ENCODE results near the gene PRKACB.

Gene PRKACB

GRCh38 chr1:84266748-84267147, 122.7 kb downstream of the PRKACB start:
- no peak for DNase-seq (ENCODE audit: low spot score)
- in situ Hi-C loops (cut with MboI; ENCODE audit: low pct_unique_long_range_greater_than_20kb, low sequenced_read_pairs, unreplicated experiment), result no loop called here
- no peak for TF ChIP-seq CTCF (IDR thresholded peaks at IDR 0.05; ENCODE audit: extremely low read depth, insufficient read depth, missing control alignments)

- TF ChIP-seq CTCF (IDR thresholded peaks at IDR 0.05; ENCODE audit: extremely low read depth, insufficient read depth, missing control alignments), result no peak
- DNase-seq (ENCODE audit: low spot score), result no peak
- in situ Hi-C loops (cut with MboI; ENCODE audit: low pct_unique_long_range_greater_than_20kb, low sequenced_read_pairs, unreplicated experiment), result no loop called here
These were observed 123.4 kb downstream of the PRKACB start for GRCh38 chr1:84267476-84267875.

- DNase-seq (ENCODE audit: low spot score), result no peak
- in situ Hi-C loops (cut with MboI; ENCODE audit: low pct_unique_long_range_greater_than_20kb, low sequenced_read_pairs, unreplicated experiment), result no loop called here
- TF ChIP-seq CTCF (IDR thresholded peaks at IDR 0.05; ENCODE audit: extremely low read depth, insufficient read depth, missing control alignments), result no peak
These were observed 124.3 kb downstream of the PRKACB start for GRCh38 chr1:84268346-84268745.

GRCh38 chr1:84269306-84269705, 125.2 kb downstream of the PRKACB start:
- DNase-seq (ENCODE audit: low spot score), result no peak
- no peak for TF ChIP-seq CTCF (IDR thresholded peaks at IDR 0.05; ENCODE audit: extremely low read depth, insufficient read depth, missing control alignments)
- in situ Hi-C loops (cut with MboI; ENCODE audit: low pct_unique_long_range_greater_than_20kb, low sequenced_read_pairs, unreplicated experiment), result no loop called here

- peak; percentile 53 for DNase-seq (ENCODE audit: low spot score)
- in situ Hi-C loops (cut with MboI; ENCODE audit: low pct_unique_long_range_greater_than_20kb, low sequenced_read_pairs, unreplicated experiment), result no loop called here
- no peak for TF ChIP-seq CTCF (IDR thresholded peaks at IDR 0.05; ENCODE audit: extremely low read depth, insufficient read depth, missing control alignments)
These were observed 127.5 kb downstream of the PRKACB start for GRCh38 chr1:84271441-84272151.

- DNase-seq (ENCODE audit: low spot score), result no peak
- TF ChIP-seq CTCF (IDR thresholded peaks at IDR 0.05; ENCODE audit: extremely low read depth, insufficient read depth, missing control alignments), result no peak
- in situ Hi-C loops (cut with MboI; ENCODE audit: low pct_unique_long_range_greater_than_20kb, low sequenced_read_pairs, unreplicated experiment), result no loop called here
These were observed 128.3 kb downstream of the PRKACB start for GRCh38 chr1:84272401-84272800.

Measured in GM13977 (cell line).